ENCODE results near the gene ACTR5.

- TF ChIP-seq CTCF (IDR thresholded peaks at IDR 0.05; ENCODE audit: low read depth, low read length, missing input control) (no peak), JUND (IDR thresholded peaks at IDR 0.05) (no peak), MAX (IDR thresholded peaks at IDR 0.05) (no peak), RAD21 (IDR thresholded peaks at IDR 0.05) (no peak), SP1 (IDR thresholded peaks at IDR 0.05) (no peak), REST (IDR thresholded peaks at IDR 0.05) (no peak), YY1 (IDR thresholded peaks at IDR 0.05) (no peak), TAF1 (conservative IDR thresholded peaks at IDR 0.05) (no peak), ATF3 (IDR thresholded peaks at IDR 0.05) (no peak), RXRA (IDR thresholded peaks at IDR 0.05) (no peak), ZBTB33 (IDR thresholded peaks at IDR 0.05) (no peak)
Observed at GRCh38 chr20:38812709-38813573, 64.7 kb downstream of the ACTR5 start.

Data from liver (tissue), 3 donors.